ENCODE measurements around the gene SLC25A19. TPM values are rescaled to one million over a fixed set of nuclear protein-coding genes. Genes with fewer than 3 reads are reported as not detected.

SLC25A19 gene
- total and polyA plus RNA-seq, 2 experiments from 2014 or later = 6.2 to 6.7 TPM

GRCh38 chr17:75252039-75252816 lies 37.0 kb downstream of the SLC25A19 start:
- in situ Hi-C loops (cut with MboI) = no loop called here
- Histone ChIP-seq H3K79me2 (ENCODE audit: insufficient read depth) (peaks cover 92% of the 10 kb centered on the region), H3K9ac (no peak overlapping the region), H3K4me2 (ENCODE audit: unreplicated experiment) (no peak overlapping the region), H3K9me3 (ENCODE audit: low read depth) (no peaks in the 10 kb centered on the region), H2AFZ (no peak overlapping the region), H3K36me3 (ENCODE audit: low read depth) (no peaks in the 10 kb centered on the region), H3K27ac (no peak overlapping the region), H3K9me2 (ENCODE audit: insufficient read depth) (no peaks in the 10 kb centered on the region), H3K4me3 (no peak overlapping the region), H4K20me1 (ENCODE audit: insufficient read depth) (no peaks in the 10 kb centered on the region), H3K27me3 (replicated peaks; ENCODE audit: insufficient read depth) (no peaks in the 10 kb centered on the region), H3F3A (ENCODE audit: insufficient read depth) (peaks cover 13% of the 10 kb centered on the region; the same call in 1 of the 2 replicates), H3K4me1 (ENCODE audit: insufficient read depth) (peaks cover 10% of the 10 kb centered on the region)
- no peak for TF ChIP-seq EZH2phosphoT487 (IDR thresholded peaks at IDR 0.05; ENCODE audit: insufficient read depth, low read depth)
- TF ChIP-seq EZH2 (IDR thresholded peaks at IDR 0.05; ENCODE audit: insufficient read depth, poor library complexity, severe bottlenecking) = no peak
- no peak for DNase-seq
- 79 to 81% methylated on average over 8 of the region's 8 CpGs for WGBS, 2 experiments (ENCODE audit: low coverage in 1 of 2, low lambda C conversion rate in 2 of 2, missing lambda C conversion rate in 2 of 2)

GRCh38 chr17:75250009-75250471 lies 39.2 kb downstream of the SLC25A19 start:
- H2AFZ ChIP-seq = no peak overlapping the region
- no peaks in the 10 kb centered on the region; the same call in 1 of the 2 replicates for H3K36me3 ChIP-seq (ENCODE audit: low read depth)
- peak; percentile 61 for DNase-seq
- peaks cover 10% of the 10 kb centered on the region for H3K4me1 ChIP-seq (ENCODE audit: insufficient read depth)
- peak overlapping the region; percentile 38; the same call in 1 of the 2 replicates for H3K9ac ChIP-seq
- H3F3A ChIP-seq (ENCODE audit: insufficient read depth) = peaks cover 13% of the 10 kb centered on the region; the same call in 1 of the 2 replicates
- 0 out of 2 replicates have a peak overlapping the region, but pooled peaks have one; percentile 4 for H3K4me3 ChIP-seq
- no peaks in the 10 kb centered on the region for H3K9me2 ChIP-seq (ENCODE audit: insufficient read depth)
- in situ Hi-C loops (cut with MboI) = no loop called here
- peak overlapping the region; percentile 33 for H3K27ac ChIP-seq
- H3K27me3 ChIP-seq (replicated peaks; ENCODE audit: insufficient read depth) = no peaks in the 10 kb centered on the region
- TF ChIP-seq EZH2 (IDR thresholded peaks at IDR 0.05; ENCODE audit: insufficient read depth, poor library complexity, severe bottlenecking) = no peak
- no peak for TF ChIP-seq EZH2phosphoT487 (IDR thresholded peaks at IDR 0.05; ENCODE audit: insufficient read depth, low read depth)
- H3K9me3 ChIP-seq (ENCODE audit: low read depth) = no peaks in the 10 kb centered on the region
- peaks cover 85% of the 10 kb centered on the region for H3K79me2 ChIP-seq (ENCODE audit: insufficient read depth)
- WGBS, 2 experiments (ENCODE audit: low coverage in 1 of 2, low lambda C conversion rate in 2 of 2, missing lambda C conversion rate in 2 of 2) = 50 to 54% methylated on average over 11 of the region's 11 CpGs
- H4K20me1 ChIP-seq (ENCODE audit: insufficient read depth) = no peaks in the 10 kb centered on the region
- peak overlapping the region; percentile 58 for H3K4me2 ChIP-seq (ENCODE audit: unreplicated experiment)

- no peak for TF ChIP-seq EZH2 (IDR thresholded peaks at IDR 0.05; ENCODE audit: insufficient read depth, poor library complexity, severe bottlenecking)
- TF ChIP-seq EZH2phosphoT487 (IDR thresholded peaks at IDR 0.05; ENCODE audit: insufficient read depth, low read depth) = no peak
- no peak for DNase-seq
- Histone ChIP-seq H3K79me2 (ENCODE audit: insufficient read depth) (peaks cover 80% of the 10 kb centered on the region), H3F3A (ENCODE audit: insufficient read depth) (peaks cover 13% of the 10 kb centered on the region; the same call in 1 of the 2 replicates), H3K27me3 (replicated peaks; ENCODE audit: insufficient read depth) (no peaks in the 10 kb centered on the region), H3K9me2 (ENCODE audit: insufficient read depth) (no peaks in the 10 kb centered on the region), H3K27ac (no peak overlapping the region; the same call in 1 of the 2 replicates), H2AFZ (no peak overlapping the region), H3K9me3 (ENCODE audit: low read depth) (no peaks in the 10 kb centered on the region), H3K4me1 (ENCODE audit: insufficient read depth) (peaks cover 10% of the 10 kb centered on the region), H3K4me2 (ENCODE audit: unreplicated experiment) (peak overlapping the region; percentile 58), H3K36me3 (ENCODE audit: low read depth) (no peaks in the 10 kb centered on the region; the same call in 1 of the 2 replicates), H3K4me3 (no peak overlapping the region), H3K9ac (no peak overlapping the region; the same call in 1 of the 2 replicates), H4K20me1 (ENCODE audit: insufficient read depth) (no peaks in the 10 kb centered on the region)
- in situ Hi-C loops (cut with MboI) = no loop called here
- 72 to 74% methylated on average over 4 of the region's 4 CpGs for WGBS, 2 experiments (ENCODE audit: low coverage in 1 of 2, low lambda C conversion rate in 2 of 2, missing lambda C conversion rate in 2 of 2)
Observed at GRCh38 chr17:75249564-75249963, 39.7 kb downstream of the SLC25A19 start.

- Histone ChIP-seq H2AFZ (no peak overlapping the region), H3K27ac (no peak overlapping the region), H3K9ac (no peak overlapping the region), H3K9me3 (ENCODE audit: low read depth) (no peaks in the 10 kb centered on the region), H3K9me2 (ENCODE audit: insufficient read depth) (no peaks in the 10 kb centered on the region), H3K4me1 (ENCODE audit: insufficient read depth) (peaks cover 13% of the 10 kb centered on the region), H3K4me3 (no peak overlapping the region), H3F3A (ENCODE audit: insufficient read depth) (peaks cover 20% of the 10 kb centered on the region; the same call in 1 of the 2 replicates), H3K27me3 (replicated peaks; ENCODE audit: insufficient read depth) (no peaks in the 10 kb centered on the region), H3K4me2 (ENCODE audit: unreplicated experiment) (no peak overlapping the region), H3K36me3 (ENCODE audit: low read depth) (peaks cover 4% of the 10 kb centered on the region; the same call in 1 of the 2 replicates), H3K79me2 (ENCODE audit: insufficient read depth) (peaks cover 51% of the 10 kb centered on the region), H4K20me1 (ENCODE audit: insufficient read depth) (no peaks in the 10 kb centered on the region)
- 93 to 95% methylated on average over 12 of the region's 12 CpGs for WGBS, 2 experiments (ENCODE audit: low coverage in 1 of 2, low lambda C conversion rate in 2 of 2, missing lambda C conversion rate in 2 of 2)
- TF ChIP-seq EZH2 (IDR thresholded peaks at IDR 0.05; ENCODE audit: insufficient read depth, poor library complexity, severe bottlenecking) = no peak
- DNase-seq = no peak
- in situ Hi-C loops (cut with MboI) = no loop called here
Observed at GRCh38 chr17:75246404-75246803, 42.8 kb downstream of the SLC25A19 start.
